Aorta (tissue), 5 donors: ENCODE data around the gene STRN4. TPM values are rescaled to one million over a fixed set of nuclear protein-coding genes. Genes with fewer than 3 reads are reported as not detected.
A peak's percentile ranks its signal among the peaks of the same experiment; 100 is the strongest.
"Not testable (repeated sequence)": the region's sequence is repeated elsewhere in the genome, so short reads cannot be mapped to it uniquely, and the experiment has no call there.

Experiments used
- ATAC-seq: fragments of 200-7000 bp; cut with Tn5 transposase; one replicate; pipeline ENCODE4 v1.9.1; 2022; ENCODE audit warnings: moderate library complexity; ENCODE audit not compliant: low FRiP score
- DNase-seq, 2 donors: peaks; one replicate each; pipeline ENCODE4 v3.0.0-alpha.2; 2020
- H3K27ac ChIP-seq, 2 donors: one replicate each; pipeline ENCODE4 v1.5.1; 2013; ENCODE audit warnings: low read length in 2 of 2, mild to moderate bottlenecking in 2 of 2, moderate library complexity in 2 of 2, control low read depth in 1 of 2, inconsistent platforms in 1 of 2, low read depth in 1 of 2
- H3K27me3 ChIP-seq, 2 donors: one replicate each; pipeline ENCODE4 v1.6.1; 2013; ENCODE audit warnings: control low read depth in 1 of 2, low read length in 1 of 2, mild to moderate bottlenecking in 1 of 2, moderate library complexity in 1 of 2; ENCODE audit not compliant: insufficient read depth in 2 of 2, control insufficient read depth in 1 of 2
- H3K36me3 ChIP-seq, 2 donors: one replicate each; pipeline ENCODE4 v1.6.1; 2013; ENCODE audit warnings: control low read depth in 1 of 2, low read length in 1 of 2, mild to moderate bottlenecking in 1 of 2; ENCODE audit not compliant: insufficient read depth in 2 of 2, control insufficient read depth in 1 of 2
- H3K4me1 ChIP-seq, 2 donors: one replicate each; pipeline ENCODE4 v1.6.1; 2013; ENCODE audit warnings: low read length in 2 of 2, control low read depth in 1 of 2, mild to moderate bottlenecking in 1 of 2, moderate library complexity in 1 of 2; ENCODE audit not compliant: insufficient read depth in 2 of 2, control insufficient read depth in 1 of 2
- H3K4me3 ChIP-seq, 2 donors: one replicate each; pipeline ENCODE4 v1.5.1; 2013; ENCODE audit warnings: low read length in 2 of 2, control low read depth in 1 of 2, mild to moderate bottlenecking in 1 of 2
- H3K9me3 ChIP-seq: one replicate; pipeline ENCODE4 v1.6.1; 2013; ENCODE audit warnings: mild to moderate bottlenecking, low read length; ENCODE audit not compliant: control insufficient read depth
- WGBS, 2 donors: extraction: QIAGEN DNeasy Blood & Tissue Kit; methylation state at CpG; one replicate each; pipeline ENCODE4 v1.1.7; 2013; 5-methylcytosine and 5-hydroxymethylcytosine counted together
- intact Hi-C, 2 donors: fragments of 100-400 bp; cut with DNase I; formaldehyde crosslinking; loops; one replicate each; pipeline versions ENCODE4 v1.14.2 to v1.15.0; 2022
- polyA plus RNA-seq, 2 donors: library from polyadenylated mRNA; stranded (reverse); fragments of 200-250 nt; gene quantifications; one replicate each; pipeline ENCODE4 v1.2.3, GENCODE V29; 2013
- total RNA-seq, 2 donors: library from RNA; stranded (reverse); fragmentation: NEBNext Ultra II Directional; extraction: Animal tissue kit (Norgen Biotek cat#: 25700); gene quantifications; one replicate each; pipeline ENCODE4 v1.2.1, GENCODE V29; 2021
- donor health status: healthy with polysubstance abuse.
- donor health status: Bipolar disorder and iron deficiency.
- donor health status: DM: no; HTN: no; CAD: no.
- donor health status: DM: no; HTN: no; CAD: no.
- donor health status: DM: yes; HTN: yes; CAD: no.

STRN4 gene
- total and polyA plus RNA-seq, 4 donors = 26.8 to 69.8 (median 54.5) TPM

DNA sequence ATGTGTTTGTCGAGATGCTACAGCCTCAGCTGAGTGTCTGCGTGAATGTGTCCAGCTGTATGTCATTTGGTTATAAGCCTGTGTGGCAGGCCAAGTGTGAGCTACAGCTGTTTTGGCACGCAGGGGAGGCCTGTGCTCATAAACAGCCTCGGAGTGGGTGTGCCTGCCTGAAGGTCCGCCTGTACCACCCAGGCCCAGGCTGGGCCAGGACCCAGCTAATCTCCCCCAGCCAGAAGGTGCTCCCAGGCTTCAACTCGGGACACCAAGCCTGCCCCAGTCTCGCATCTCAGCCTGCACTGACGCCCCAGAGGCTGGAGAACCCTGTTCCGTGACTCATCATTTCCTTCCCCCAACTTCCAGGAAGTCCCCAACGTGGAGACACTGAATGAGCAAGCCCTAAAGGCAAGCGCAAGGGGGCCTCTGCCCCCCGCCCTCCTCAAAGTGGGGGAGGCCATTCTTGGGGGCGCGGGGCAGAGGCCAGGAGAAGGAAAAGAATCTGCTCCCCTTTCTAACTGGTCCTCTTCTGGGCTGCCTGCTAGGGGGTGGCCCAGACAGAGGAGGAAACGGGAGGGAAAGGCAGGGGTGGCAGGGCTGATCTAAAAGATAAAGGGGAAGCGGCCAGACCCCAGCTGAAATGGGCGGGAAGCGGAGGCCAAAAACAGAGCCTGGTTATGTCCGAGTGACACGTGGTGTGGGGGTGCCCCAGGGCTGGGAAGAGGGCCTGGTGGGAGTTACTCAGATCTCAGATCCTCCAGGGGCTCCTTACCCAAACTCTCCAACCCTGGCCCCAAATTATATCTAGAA, 40.2 kb upstream of the STRN4 start:
- Histone ChIP-seq H3K9me3 (no peaks in the 10 kb centered on the region), H3K27ac (peak overlapping the region in 1 of 2 donors; percentile 14), H3K4me3 (peak overlapping the region in 1 of 2 donors; percentile 49), H3K36me3 (no peaks in the 10 kb centered on the region), H3K27me3 (no peaks in the 10 kb centered on the region), H3K4me1 (no peaks in the 10 kb centered on the region)
- ATAC-seq (peak; percentile 71), DNase-seq (peak; percentile 77 to 86)
- intact Hi-C loops = no loop called here
- WGBS, 2 donors = 54 to 57% methylated on average over 18 to 20 of the region's 20 CpGs

- Histone ChIP-seq H3K9me3 (no peaks in the 10 kb centered on the region), H3K27ac (no peak overlapping the region), H3K4me1 (no peaks in the 10 kb centered on the region), H3K36me3 (no peaks in the 10 kb centered on the region), H3K4me3 (no peak overlapping the region), H3K27me3 (no peaks in the 10 kb centered on the region)
- intact Hi-C loops = no loop called here
- DNase-seq (no peak), ATAC-seq (no peak)
- WGBS, 2 donors = 91 to 93% methylated on average over 4 of the region's 4 CpGs
Observed at GRCh38 chr19:46785980-46786235, 39.7 kb upstream of the STRN4 start.

- no peaks in the 10 kb centered on the region for H3K36me3 ChIP-seq
- no peaks in the 10 kb centered on the region for H3K9me3 ChIP-seq
- intact Hi-C loops = no loop called here
- H3K27ac ChIP-seq = no peak overlapping the region
- H3K4me1 ChIP-seq = no peaks in the 10 kb centered on the region
- DNase-seq = no peak
- H3K4me3 ChIP-seq = no peak overlapping the region
- 93% methylated on average over 19 of the region's 19 CpGs for WGBS, 2 donors
- H3K27me3 ChIP-seq = no peaks in the 10 kb centered on the region
- no peak for ATAC-seq
Observed at GRCh38 chr19:46785054-46785979, 39.1 kb upstream of the STRN4 start.

- WGBS, 2 donors = 76 to 79% methylated on average over 17 of the region's 17 CpGs
- no peaks in the 10 kb centered on the region for H3K27me3 ChIP-seq
- no peak overlapping the region for H3K27ac ChIP-seq
- DNase-seq = peak; percentile 81
- H3K4me3 ChIP-seq = no peak overlapping the region
- no peaks in the 10 kb centered on the region for H3K36me3 ChIP-seq
- H3K4me1 ChIP-seq = no peaks in the 10 kb centered on the region
- intact Hi-C loops = no loop called here
- H3K9me3 ChIP-seq = no peaks in the 10 kb centered on the region
- no peak for ATAC-seq
Observed at GRCh38 chr19:46784262-46785053, 38.2 kb upstream of the STRN4 start.

GRCh38 chr19:46783670-46784069, 37.4 kb upstream of the STRN4 start:
- no peaks in the 10 kb centered on the region for H3K9me3 ChIP-seq
- DNase-seq (no peak), ATAC-seq (no peak)
- no peak overlapping the region for H3K27ac ChIP-seq
- H3K36me3 ChIP-seq = peaks cover 0 to 1% of the 10 kb centered on the region in 2 donors
- no peaks in the 10 kb centered on the region for H3K4me1 ChIP-seq
- no peaks in the 10 kb centered on the region for H3K27me3 ChIP-seq
- no peak overlapping the region for H3K4me3 ChIP-seq
- intact Hi-C loops = no loop called here
- WGBS, 2 donors = 69 to 73% methylated on average over 2 of the region's 2 CpGs

DNA sequence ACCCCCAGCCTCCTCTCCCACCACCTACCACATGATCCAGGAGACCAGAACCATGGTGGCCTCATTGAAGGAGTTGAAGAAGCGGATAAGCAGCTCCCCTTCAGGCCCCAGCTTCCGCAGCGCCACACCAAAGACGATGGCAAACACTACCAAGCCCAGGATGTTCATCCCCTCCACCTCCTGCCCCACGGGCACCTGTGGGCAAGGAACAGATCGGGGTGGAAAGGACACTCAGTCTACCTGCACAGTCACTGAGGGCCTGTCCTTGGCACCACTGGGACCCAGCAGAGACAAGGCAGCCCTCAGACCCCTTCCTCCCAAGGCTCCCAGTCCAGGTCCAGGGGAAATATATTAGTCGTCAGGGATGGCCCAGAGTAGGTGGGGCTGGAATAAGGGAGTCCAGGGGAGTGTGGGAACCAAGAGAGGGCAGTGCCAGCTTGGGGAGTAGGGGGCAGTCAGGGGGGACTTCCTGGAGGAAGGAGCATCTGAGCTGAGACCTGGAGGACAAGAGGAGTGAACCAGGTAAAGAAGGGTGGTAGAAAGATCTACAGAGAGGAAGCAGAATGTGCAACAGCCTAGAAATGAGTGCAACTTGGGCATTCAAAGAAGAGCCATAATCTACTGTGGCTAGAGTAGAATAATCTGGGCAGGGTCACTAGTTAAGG, 36.2 kb upstream of the STRN4 start:
- ATAC-seq = no peak
- Histone ChIP-seq H3K36me3 (peaks cover 0 to 3% of the 10 kb centered on the region in 2 donors), H3K27ac (no peak overlapping the region), H3K4me1 (no peaks in the 10 kb centered on the region), H3K4me3 (no peak overlapping the region), H3K27me3 (no peaks in the 10 kb centered on the region), H3K9me3 (no peaks in the 10 kb centered on the region)
- no peak for DNase-seq
- intact Hi-C loops = no loop called here
- WGBS, 2 donors = 96 to 97% methylated on average over 7 of the region's 7 CpGs

DNA sequence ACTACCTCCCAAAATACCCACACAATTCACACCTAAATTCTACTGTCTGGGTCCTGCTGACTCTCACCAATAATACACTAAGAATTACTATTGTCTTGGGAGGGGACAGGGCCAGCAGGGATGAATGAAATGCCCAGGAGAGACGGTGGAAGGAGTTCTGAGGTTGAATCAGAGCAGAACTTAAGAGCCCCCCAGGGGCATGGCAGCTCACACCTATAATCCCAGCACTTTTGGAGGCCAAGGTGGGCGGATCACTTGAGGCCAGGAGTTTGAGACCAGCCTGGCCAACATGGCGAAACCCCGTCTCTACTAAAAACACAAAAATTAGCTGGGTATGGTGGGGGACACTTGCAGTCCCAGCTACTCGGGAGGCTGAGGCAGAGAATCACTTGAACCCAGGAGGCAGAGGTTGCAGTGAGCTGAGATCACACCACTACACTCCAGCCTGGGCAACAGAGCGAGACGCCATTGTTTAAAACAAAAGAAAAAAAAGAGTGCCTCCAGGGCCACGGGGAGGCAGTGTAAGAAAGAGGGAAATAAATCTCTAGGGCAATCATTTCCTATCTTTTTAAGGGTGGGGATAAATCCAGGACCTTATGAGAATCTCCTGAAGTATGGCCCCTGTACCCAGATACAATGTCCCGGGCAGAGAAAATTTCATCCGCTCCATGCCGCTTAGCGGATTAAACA, 31.9 kb upstream of the STRN4 start:
- H3K27me3 ChIP-seq, ATAC-seq, H3K36me3 ChIP-seq, H3K27ac ChIP-seq, DNase-seq, H3K4me3 ChIP-seq, H3K4me1 ChIP-seq, H3K9me3 ChIP-seq: not testable (repeated sequence)
- intact Hi-C loops = loop anchor here in 1 of 2 donors (5.0 kb wide), 1 partner anchor 44 kb away; no protein-coding TSS in a partner anchor
- WGBS, 2 donors = 93 to 95% methylated on average over 12 of the region's 12 CpGs
